Measurements from ENCODE around the gene ELN. TPM values are rescaled to one million over a fixed set of nuclear protein-coding genes. Genes with fewer than 3 reads are reported as not detected.
A peak's percentile ranks its signal among the peaks of the same experiment; 100 is the strongest.
"Not testable (repeated sequence)": the region's sequence is repeated elsewhere in the genome, so short reads cannot be mapped to it uniquely, and the experiment has no call there.

The ELN gene
- 1,000 to 10,000 TPM; 1,484 to 3,836 TPM for total RNA-seq

DNA sequence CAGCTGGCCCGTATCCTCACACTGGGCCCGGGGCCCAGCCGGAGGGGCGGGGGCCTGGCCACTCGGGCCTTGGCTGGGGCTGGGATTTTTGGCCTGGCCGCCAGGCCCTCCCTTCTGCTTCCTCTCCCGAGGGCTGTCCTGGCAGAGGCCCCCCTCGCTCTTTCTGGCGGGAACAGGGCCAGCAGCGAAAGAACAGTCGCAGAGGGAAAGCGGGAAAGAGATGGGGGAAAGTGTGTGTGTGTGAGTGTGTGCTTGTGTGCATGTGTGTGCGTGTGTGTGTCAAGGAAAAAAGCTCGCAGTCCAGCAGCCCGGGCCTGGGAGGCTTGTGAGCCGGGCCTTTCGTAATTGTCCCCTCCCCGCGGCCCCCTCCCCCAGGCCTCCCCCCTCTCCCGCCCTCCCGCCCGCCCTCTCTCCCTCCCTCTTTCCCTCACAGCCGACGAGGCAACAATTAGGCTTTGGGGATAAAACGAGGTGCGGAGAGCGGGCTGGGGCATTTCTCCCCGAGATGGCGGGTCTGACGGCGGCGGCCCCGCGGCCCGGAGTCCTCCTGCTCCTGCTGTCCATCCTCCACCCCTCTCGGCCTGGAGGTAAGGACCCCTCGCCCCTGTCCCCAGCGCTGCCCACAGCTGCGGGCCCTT, at the start of gene ELN:
Gene ELN (plus strand): TSS at position 491 of the 638 bp plus-strand sequence. CDS start 15 bp downstream, at position 506.
- TF ChIP-seq, protein P1, sequence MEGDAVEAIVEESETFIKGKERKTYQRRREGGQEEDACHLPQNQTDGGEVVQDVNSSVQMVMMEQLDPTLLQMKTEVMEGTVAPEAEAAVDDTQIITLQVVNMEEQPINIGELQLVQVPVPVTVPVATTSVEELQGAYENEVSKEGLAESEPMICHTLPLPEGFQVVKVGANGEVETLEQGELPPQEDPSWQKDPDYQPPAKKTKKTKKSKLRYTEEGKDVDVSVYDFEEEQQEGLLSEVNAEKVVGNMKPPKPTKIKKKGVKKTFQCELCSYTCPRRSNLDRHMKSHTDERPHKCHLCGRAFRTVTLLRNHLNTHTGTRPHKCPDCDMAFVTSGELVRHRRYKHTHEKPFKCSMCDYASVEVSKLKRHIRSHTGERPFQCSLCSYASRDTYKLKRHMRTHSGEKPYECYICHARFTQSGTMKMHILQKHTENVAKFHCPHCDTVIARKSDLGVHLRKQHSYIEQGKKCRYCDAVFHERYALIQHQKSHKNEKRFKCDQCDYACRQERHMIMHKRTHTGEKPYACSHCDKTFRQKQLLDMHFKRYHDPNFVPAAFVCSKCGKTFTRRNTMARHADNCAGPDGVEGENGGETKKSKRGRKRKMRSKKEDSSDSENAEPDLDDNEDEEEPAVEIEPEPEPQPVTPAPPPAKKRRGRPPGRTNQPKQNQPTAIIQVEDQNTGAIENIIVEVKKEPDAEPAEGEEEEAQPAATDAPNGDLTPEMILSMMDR (IDR thresholded peaks at IDR 0.05), result no peak
- no peaks in the 10 kb centered on the region for H3K27me3 ChIP-seq (replicated peaks; ENCODE audit: insufficient read depth)
- H3K27ac ChIP-seq, result peak within 1 kb of the TSS; percentile 94 to 98
- peak; percentile 82 for DNase-seq (ENCODE audit: low spot score)
- peak; percentile 38 for ATAC-seq (ENCODE audit: insufficient number of reproducible peaks, low FRiP score, low read depth)
- H3K9me3 ChIP-seq, result no peaks in the 10 kb centered on the region
- H3K4me3 ChIP-seq, result peak within 1 kb of the TSS; percentile 82
- peaks cover 31 to 57% of the 10 kb centered on the region in 2 donors for H3K4me1 ChIP-seq (ENCODE audit: control insufficient read depth in 1 of 2, low read depth in 2 of 2)
- H3K36me3 ChIP-seq, result peaks cover 16% of the 10 kb centered on the region

DNA sequence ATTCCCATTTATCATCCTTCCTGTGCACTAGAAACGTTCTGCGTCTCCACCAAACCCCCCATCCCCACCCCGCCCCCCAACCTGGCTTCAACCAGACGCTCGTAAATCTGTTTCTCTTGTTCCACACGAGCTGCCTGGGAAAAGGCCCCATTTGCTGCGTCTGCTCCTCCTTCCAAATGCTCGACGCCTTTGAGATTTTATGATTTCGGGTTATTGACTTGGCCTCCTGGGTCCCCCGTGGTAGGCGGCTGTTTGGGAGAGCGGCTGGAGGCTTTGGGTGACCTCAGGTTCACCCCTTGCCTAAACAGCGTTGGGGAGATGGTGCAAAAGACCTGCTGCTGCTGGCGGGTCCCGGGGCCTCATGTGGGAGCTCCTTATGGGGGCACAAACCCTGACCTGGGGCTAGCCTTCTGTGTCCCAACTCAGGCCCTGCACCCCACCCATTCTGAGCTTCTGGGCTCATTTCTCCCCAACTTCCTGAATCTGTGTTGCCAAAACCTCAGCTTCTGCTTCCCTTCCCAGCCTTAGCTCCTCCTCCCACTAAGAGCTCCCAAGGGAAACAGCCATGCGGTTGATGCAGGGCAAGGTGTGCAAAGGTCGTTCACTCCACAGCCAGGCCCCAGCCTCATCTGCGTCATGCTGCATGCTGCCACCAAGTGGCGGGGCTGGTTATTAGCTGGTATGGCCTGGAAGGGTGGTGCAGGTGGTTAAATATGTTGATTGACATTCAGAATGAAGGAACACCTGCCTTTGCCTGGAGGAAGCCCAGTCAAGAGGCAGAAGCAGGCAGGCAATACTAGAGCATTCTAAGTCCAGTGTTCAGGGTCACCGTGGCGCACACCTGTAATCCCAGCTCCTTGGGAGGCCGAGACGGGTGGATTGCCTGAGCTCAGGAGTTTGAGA, 49.1 kb upstream of the ELN start:
- Histone ChIP-seq H3K4me1 (ENCODE audit: control insufficient read depth in 1 of 2, low read depth in 2 of 2) (peaks cover 31 to 66% of the 10 kb centered on the region in 2 donors), H3K9me3 (no peaks in the 10 kb centered on the region), H3K36me3 (no peaks in the 10 kb centered on the region), H3K27me3 (replicated peaks; ENCODE audit: insufficient read depth) (no peaks in the 10 kb centered on the region), H3K4me3 (no peak overlapping the region), H3K27ac (peak overlapping the region; percentile 67 to 80)
- ATAC-seq (ENCODE audit: insufficient number of reproducible peaks, low FRiP score, low read depth), result no peak
- DNase-seq (ENCODE audit: low spot score), result no peak
- TF ChIP-seq, protein P1 (IDR thresholded peaks at IDR 0.05), result peak; percentile 13

DNA sequence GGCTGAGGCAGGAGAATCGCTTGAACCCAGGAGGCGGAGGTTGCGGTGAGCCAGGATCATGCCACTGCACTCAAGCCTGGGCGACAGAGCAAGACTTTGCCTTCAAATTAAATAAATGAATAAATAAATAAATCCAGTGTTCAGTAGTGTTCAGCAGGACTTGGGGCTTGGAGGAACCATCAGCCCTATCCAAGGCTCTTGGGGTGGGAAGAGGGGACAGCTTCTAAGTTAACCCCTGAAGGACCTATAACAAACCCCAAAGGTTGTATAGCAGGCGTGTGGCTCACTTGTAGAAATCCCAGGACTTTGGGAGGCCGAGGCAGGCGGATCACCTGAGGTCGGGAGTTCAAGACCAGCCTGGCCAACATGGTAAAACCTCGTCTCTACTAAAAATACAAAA, 48.3 kb upstream of the ELN start:
- not testable (repeated sequence) for H3K27me3 ChIP-seq (replicated peaks; ENCODE audit: insufficient read depth); H3K36me3 ChIP-seq; ATAC-seq (ENCODE audit: insufficient number of reproducible peaks, low FRiP score, low read depth); DNase-seq (ENCODE audit: low spot score); H3K4me3 ChIP-seq; H3K9me3 ChIP-seq
- peak overlapping the region; percentile 55 to 67 for H3K27ac ChIP-seq
- H3K4me1 ChIP-seq (ENCODE audit: control insufficient read depth in 1 of 2, low read depth in 2 of 2), result peaks cover 31 to 59% of the 10 kb centered on the region in 2 donors

DNA sequence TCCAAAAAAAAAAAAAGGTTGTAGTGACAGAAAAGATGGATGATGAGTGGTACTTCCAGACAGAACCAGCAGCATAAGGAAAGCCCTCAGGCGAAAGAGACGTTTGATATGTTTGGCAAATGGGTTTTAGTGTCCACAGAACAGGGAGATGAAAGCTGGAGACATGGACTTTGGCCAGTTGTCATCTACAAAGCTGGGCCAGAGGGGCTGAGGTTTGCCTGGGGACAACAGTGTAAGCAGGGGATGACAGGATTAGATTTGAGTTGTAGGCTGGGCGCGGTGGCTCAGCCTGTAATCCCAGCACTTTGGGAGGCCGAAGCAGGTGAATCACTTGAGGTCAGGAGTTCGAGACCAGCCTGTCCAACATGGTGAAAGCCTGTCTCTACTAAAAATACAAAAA, 47.8 kb upstream of the ELN start:
- Histone ChIP-seq H3K36me3 (no peaks in the 10 kb centered on the region), H3K27me3 (replicated peaks; ENCODE audit: insufficient read depth) (no peaks in the 10 kb centered on the region), H3K4me3 (no peak overlapping the region), H3K9me3 (no peaks in the 10 kb centered on the region), H3K27ac (peak overlapping the region; percentile 55 to 67), H3K4me1 (ENCODE audit: control insufficient read depth in 1 of 2, low read depth in 2 of 2) (peaks cover 26 to 53% of the 10 kb centered on the region in 2 donors)
- DNase-seq (ENCODE audit: low spot score), result no peak
- no peak for ATAC-seq (ENCODE audit: insufficient number of reproducible peaks, low FRiP score, low read depth)
- TF ChIP-seq, protein P1 (IDR thresholded peaks at IDR 0.05), result no peak

DNA sequence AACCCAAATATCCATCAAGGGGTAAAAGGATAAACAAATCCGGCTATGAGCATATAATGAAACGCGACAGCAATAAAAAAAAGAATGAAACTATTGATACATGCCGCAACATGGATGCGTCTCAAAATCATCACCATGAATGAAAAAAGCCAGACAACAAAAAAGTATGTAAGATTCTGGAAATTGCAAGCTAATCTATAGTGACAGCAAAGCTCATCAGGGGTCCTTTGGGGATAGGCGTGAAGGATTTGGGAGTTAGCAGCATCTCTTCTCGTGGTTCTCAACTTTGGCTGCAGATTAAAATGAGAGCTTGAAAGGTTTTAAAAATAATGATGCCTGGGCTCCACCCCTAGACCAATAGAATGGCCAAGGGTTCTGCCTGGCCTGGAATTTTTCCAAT, 46.0 kb upstream of the ELN start:
- ATAC-seq (ENCODE audit: insufficient number of reproducible peaks, low FRiP score, low read depth) (no peak), DNase-seq (ENCODE audit: low spot score) (no peak)
- H3K4me1 ChIP-seq (ENCODE audit: control insufficient read depth in 1 of 2, low read depth in 2 of 2), result peaks cover 32 to 53% of the 10 kb centered on the region in 2 donors
- TF ChIP-seq, protein P1 (IDR thresholded peaks at IDR 0.05), result no peak
- no peak overlapping the region for H3K4me3 ChIP-seq
- H3K36me3 ChIP-seq, result no peaks in the 10 kb centered on the region
- no peak overlapping the region for H3K27ac ChIP-seq
- H3K9me3 ChIP-seq, result no peaks in the 10 kb centered on the region
- H3K27me3 ChIP-seq (replicated peaks; ENCODE audit: insufficient read depth), result no peaks in the 10 kb centered on the region

Data from thoracic aorta (tissue), 2 donors.